ENCODE results near the gene NIN. TPM values are rescaled to one million over a fixed set of nuclear protein-coding genes. Genes with fewer than 3 reads are reported as not detected.

Gene NIN
- total and polyA plus RNA-seq, 2 of the 4 experiments (the other 2 are of a cell fraction): 15.2 to 98.4 TPM

- BruUV-seq (replicated peaks): no TSS peak
- ATAC-seq (ENCODE audit: low read depth) (peak; percentile 38), DNase-seq (no peak)
- dilution Hi-C loops (cut with HindIII; ENCODE audit: low sequenced_read_pairs, unreplicated experiment) (no loop called here), intact Hi-C loops (cut with micrococcal nuclease) (no loop called here), in situ Hi-C loops (cut with MboI; ENCODE audit: low sequenced_read_pairs) (loop anchor here (5.0 kb wide), 1 partner anchor 66 kb away; no protein-coding TSS in a partner anchor)
- Histone ChIP-seq H2AK9ac (replicated peaks; ENCODE audit: low read depth, low read length, poor library complexity) (no peak overlapping the region), H3K4ac (ENCODE audit: low read depth, low read length) (no peak overlapping the region; the same call in 1 of the 2 replicates), H4K8ac (ENCODE audit: low read depth in 2 of 2, low read length in 2 of 2) (no peak overlapping the region), H3K4me1 (ENCODE audit: control insufficient read depth, insufficient read depth, low read length) (peaks cover 20% of the 10 kb centered on the region), H3K14ac (replicated peaks; ENCODE audit: low read depth, low read length) (no peak overlapping the region; the same call in 1 of the 2 replicates), H3K18ac (ENCODE audit: low read depth, low read length) (no peak overlapping the region; the same call in 1 of the 2 replicates), H2AK5ac (ENCODE audit: low read depth, low read length) (peak overlapping the region; percentile 14; the same call in 1 of the 2 replicates), H2BK120ac (ENCODE audit: low read depth, low read length) (no peak overlapping the region), H3K9me1 (ENCODE audit: insufficient read depth, low read length) (peaks cover 18% of the 10 kb centered on the region), H3K4me2 (ENCODE audit: low read depth, low read length) (peak overlapping the region; percentile 3; the same call in 1 of the 2 replicates), H3K23ac (ENCODE audit: low read depth, low read length) (peak overlapping the region; percentile 34; the same call in 1 of the 2 replicates), H4K20me1 (ENCODE audit: insufficient read depth, low read length) (peaks cover 8% of the 10 kb centered on the region; the same call in 1 of the 2 replicates), H2AFZ (replicated peaks; ENCODE audit: low read length, poor library complexity) (no peak overlapping the region), H3K56ac (ENCODE audit: extremely low read depth, insufficient read depth, low read length) (no peak overlapping the region), H2BK15ac (ENCODE audit: low read depth, low read length) (peak overlapping the region; percentile 20; the same call in 1 of the 3 replicates), H4K5ac (ENCODE audit: low read depth, low read length) (no peak overlapping the region), H3K27ac (ENCODE audit: insufficient read depth, low read length) (no peak overlapping the region), H4K91ac (ENCODE audit: insufficient read depth, low read depth, low read length) (no peak overlapping the region), H3K79me1 (ENCODE audit: low read depth in 1 of 2, low read length in 2 of 2) (peaks cover 25 to 83% of the 10 kb centered on the region in 2 experiments), H2BK5ac (ENCODE audit: low read depth, low read length, poor library complexity, severe bottlenecking) (no peak overlapping the region), H3K9me3 (ENCODE audit: control insufficient read depth, insufficient read depth, low read length) (no peaks in the 10 kb centered on the region), H3K4me3 (ENCODE audit: insufficient read depth, low read depth, low read length) (no peak overlapping the region), H3K9ac (ENCODE audit: low read depth, low read length) (no peak overlapping the region), H2BK20ac (ENCODE audit: low read depth, low read length) (no peak overlapping the region; the same call in 1 of the 2 replicates), H3K36me3 (ENCODE audit: control insufficient read depth, insufficient read depth, low read length) (peaks cover 9% of the 10 kb centered on the region), H3K27me3 (ENCODE audit: control insufficient read depth, insufficient read depth, low read length) (no peaks in the 10 kb centered on the region)
- CTCF ChIA-PET: interaction anchor here (1.0 kb wide), 1 partner anchor 10 kb away, joined by 3 read pairs; no protein-coding TSS in a partner anchor
- WGBS, 2 experiments (ENCODE audit: extremely low coverage in 2 of 2, insufficient read length in 1 of 2): 40% methylated on average over 2 of the region's 6 CpGs; no CpG with 5 or more reads in 1 of the 2 experiments
- POLR2A ChIA-PET (ENCODE audit: unreplicated experiment): no interaction called here
- TF ChIP-seq RCOR1 (IDR thresholded peaks at IDR 0.05; ENCODE audit: insufficient replicate concordance, low read length): no peak
- no peak for TF ChIP-seq BHLHE40 (IDR thresholded peaks at IDR 0.05; ENCODE audit: low read depth, low read length)
- no peak for TF ChIP-seq USF2 (IDR thresholded peaks at IDR 0.05; ENCODE audit: low read depth, low read length)
- TF ChIP-seq MAFK (IDR thresholded peaks at IDR 0.05; ENCODE audit: low read depth, low read length): no peak
- TF ChIP-seq MAZ (IDR thresholded peaks at IDR 0.05; ENCODE audit: borderline replicate concordance, low read depth, low read length): no peak
- no peak for TF ChIP-seq CEBPB (IDR thresholded peaks at IDR 0.05; ENCODE audit: low read depth, low read length)
- TF ChIP-seq POLR2A (IDR thresholded peaks at IDR 0.05; ENCODE audit: low read depth, low read length): no peak
- TF ChIP-seq RFX5 (IDR thresholded peaks at IDR 0.05; ENCODE audit: low read depth, low read length): no peak
- TF ChIP-seq RAD21 (IDR thresholded peaks at IDR 0.05; ENCODE audit: low read length): no peak
- no peak for TF ChIP-seq CHD1 (IDR thresholded peaks at IDR 0.05; ENCODE audit: low read depth, low read length)
- no peak for TF ChIP-seq FOS (IDR thresholded peaks at IDR 0.05; ENCODE audit: low read depth, low read length)
- no peak for TF ChIP-seq CTCF (conservative IDR thresholded peaks at IDR 0.05; ENCODE audit: low read depth, low read length)
- no peak for TF ChIP-seq SMC3 (IDR thresholded peaks at IDR 0.05; ENCODE audit: low read depth, low read length)
- TF ChIP-seq NFE2L2 (IDR thresholded peaks at IDR 0.05; ENCODE audit: low read depth, low read length): no peak
Measured at GRCh38 chr14:50796390-50796789, 34.6 kb downstream of the NIN start.
